T-helper 1 cell (primary cell): ENCODE data around the gene NKTR.

ENCODE experiments used
- DNase-seq, 5 donors: peaks; one replicate each; pipeline ENCODE4 v3.0.0-alpha.2; 2012 to 2020

Gene NKTR

DNA sequence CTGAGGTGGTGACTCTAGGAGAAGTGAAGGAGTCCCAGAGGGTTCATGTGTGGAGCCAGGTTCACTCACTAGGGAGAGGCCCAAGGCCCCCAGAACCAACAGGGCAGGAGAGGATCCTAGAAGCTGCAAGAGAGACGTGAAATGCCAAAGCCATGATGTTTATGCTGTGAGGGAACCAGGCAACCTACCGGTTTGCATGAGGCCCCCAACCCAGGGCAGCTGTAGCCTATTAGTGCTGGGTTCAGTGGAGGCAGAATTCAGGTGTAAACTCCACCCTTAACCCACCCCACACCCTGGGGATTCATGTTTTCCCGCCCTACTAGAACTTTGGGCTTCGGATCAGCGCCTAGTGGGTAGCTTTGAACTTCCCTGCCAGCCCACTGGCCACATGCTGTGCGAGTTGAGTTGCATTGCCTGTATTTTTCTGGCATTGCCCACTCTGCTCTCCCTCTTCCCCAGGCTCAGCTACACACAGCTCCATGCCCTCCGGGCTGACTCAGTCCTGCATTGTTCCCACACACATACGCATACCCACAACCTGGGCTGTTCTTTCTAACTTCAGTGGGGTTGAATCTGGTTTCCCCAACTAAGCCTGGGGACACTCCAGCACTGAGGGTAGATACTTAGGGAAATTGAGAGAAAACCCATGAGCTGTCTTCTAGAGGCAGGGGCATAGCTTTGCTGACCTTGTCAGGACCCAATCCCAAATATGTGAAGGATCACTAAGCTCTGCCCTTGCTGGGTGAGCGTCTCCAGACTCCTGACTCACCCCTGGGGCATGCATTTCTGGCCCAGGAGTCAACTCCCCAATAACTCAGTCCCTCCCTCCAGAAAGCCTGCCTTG, 51.0 kb downstream of the NKTR start:
- no peak for DNase-seq

DNA sequence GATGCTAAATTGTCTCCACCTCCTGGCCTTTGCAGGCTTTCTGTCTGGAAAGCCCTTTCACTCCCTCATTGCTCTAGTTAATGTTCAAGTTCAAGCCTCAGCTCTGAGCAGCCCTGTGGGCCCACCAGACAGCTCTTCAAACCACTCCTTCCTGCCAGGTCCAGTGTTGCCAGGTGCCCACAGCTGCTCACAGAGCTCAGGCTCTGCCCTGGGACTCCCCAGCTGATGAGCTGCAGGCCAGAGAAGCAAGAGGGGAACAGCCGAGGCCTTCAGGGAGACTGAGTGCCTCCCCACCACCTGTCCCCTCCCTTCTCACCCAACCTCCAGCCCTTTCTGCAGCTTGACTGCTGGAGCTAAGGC, 51.7 kb downstream of the NKTR start:
- DNase-seq: no peak

DNA sequence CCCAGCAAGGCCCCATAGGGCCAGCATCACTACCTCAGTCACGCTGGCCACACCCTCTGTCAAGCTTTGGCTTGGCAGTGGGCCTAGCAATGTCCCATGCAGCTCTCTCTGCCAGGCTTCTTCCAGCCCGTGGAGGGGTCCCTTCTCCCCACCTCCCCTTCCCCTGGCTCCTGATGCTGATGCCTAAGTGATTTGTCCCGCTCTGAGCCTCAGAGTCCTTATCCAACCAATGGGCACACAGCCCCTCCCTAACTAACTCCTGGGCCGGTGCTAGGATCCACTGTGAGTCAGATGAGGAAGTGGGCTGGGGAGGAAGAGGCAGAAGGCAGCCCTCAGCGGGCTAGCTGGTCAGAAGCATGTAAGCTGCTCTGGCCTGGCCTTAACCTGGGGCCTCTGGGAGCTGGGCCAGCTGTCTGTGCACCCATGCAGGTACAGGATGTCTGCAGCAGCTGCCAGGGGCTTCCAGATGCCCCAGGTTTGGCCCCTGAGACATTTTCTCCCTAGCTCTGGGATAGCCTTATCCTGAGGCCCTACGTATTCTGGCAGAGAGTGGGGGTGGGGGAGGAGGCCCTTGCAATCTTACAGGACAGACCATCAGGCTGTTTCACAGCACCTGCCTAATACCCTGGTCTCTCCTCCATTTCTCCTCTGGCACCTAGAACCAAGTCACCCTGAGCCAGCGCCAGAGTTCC, 52.3 kb downstream of the NKTR start:
- no peak for DNase-seq

DNA sequence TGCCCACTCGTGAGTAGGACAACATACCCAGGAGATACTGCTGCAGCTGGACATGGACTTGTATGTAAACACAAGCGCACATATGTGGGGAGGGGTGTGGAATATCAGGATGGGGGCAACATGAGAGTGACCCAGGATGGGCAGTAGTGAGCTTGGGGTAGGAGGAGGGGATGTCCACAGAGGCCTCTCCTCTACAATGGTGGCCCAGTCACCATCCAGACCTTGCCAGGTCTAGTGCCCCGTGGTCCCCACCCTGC, 52.7 kb downstream of the NKTR start:
- DNase-seq: no peak

DNA sequence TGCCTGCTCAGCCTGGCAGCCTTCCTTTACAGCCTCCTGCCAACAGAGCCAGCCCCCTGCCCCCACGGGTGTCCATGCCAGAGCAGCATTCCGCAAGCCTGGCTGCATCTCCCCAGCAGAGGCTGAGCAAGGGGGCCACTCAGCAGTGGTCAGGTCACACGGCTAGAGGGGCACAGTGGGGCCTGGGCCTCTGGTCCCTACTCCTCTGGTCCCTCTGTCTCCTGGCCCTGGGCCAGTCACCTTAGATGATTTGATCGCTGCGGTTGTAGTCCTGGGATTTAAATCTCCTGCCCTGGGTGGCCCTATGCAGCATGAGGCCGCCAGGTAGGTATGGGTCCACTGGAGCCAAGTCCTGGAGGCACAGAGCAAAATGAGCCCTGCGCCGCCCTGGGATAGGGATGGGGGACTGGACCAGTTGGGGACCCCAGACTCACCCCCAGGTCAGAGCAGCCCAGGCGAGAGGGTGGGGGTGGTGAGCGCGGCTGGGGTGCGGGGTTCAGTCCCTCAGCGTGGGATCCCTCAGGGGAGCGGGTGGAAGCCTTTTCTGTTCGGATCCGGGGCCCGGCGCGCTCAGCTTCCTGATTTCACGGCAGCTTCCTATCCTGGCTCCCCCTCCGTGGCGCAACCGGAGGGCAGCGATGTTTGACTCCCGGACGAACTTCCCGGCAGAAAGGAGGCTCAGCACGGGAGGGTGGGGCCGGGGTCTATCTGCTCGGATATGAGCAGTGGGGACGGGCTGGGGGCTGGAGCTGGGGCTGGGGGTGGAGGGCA, 53.3 kb downstream of the NKTR start, which contains the start of gene ZBTB47:
Gene ZBTB47 (plus strand): TSS at position 138 of the 771 bp plus-strand sequence. CDS start 4,659 bp downstream, outside the sequence.
- DNase-seq: no peak

DNA sequence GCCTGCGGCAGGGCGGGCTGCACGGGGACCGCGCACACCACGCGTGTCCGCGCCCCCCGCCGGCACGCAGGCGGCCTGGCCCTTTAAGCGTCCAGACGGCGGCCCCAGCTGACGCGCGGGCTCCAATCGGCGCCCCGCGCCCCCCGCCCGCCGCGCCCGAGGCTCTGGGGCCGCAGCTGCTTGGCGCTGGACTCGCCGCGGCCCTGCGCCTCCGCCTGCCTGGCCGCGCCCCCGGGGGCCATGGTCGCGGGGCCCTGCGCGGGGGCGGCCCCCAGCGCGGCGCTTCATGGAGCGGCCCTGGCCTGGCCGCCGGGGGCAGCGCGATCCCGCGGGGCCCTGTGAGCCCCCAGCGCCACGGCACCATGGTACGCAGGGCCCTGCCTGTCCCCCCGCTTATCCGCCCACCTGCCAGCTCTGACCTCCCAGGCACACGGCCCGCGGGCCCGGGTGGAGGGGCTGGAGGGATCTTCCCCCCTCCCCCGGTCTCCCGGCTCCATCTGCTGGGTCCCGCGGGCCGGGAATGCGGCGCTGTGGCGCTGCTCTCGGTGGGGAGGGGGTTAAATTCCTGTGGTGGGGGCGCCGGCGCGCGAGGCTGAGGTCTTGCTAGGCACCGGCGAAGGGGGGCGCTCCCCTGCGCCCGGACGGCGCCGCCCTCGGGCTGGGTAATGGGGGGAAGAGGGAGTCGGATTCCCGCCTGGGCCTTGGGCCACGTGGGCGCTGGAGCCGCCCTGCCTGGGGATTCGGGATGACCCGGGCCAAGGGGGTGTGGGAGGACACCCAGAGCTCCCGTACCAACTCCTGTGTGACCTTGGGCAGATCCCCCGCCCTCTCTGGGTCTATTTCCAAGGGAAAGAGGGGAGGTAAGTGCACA, 54.1 kb downstream of the NKTR start:
- peak in 1 of 5 donors; percentile 16 for DNase-seq

DNA sequence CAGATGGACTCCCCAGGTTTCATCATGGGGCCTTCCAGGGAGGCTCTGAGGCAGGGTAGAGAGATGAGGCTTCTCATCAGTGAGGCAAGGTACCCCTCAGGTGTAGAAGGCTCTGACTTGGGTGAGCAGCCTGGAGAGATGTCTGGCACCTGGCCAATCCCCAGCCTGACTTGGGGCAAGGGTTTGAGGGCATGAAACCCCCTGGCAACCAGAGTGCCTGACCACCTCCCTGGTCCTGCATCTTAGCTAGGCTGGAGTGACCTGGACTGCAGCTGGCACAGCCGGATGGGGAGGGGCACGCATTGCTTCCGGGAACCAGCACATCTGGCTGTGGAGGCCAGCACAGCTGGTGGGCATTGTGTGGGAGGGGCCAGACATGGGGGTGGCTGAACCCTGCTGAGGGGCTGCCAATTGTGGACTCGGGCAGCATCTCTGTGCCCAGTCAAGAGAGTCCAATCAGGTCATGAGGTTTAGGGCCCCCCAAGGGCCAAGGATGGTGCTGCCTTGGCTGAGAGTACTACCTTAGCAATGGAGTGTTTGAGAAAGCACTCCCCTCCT, 54.9 kb downstream of the NKTR start:
- no peak for DNase-seq

DNA sequence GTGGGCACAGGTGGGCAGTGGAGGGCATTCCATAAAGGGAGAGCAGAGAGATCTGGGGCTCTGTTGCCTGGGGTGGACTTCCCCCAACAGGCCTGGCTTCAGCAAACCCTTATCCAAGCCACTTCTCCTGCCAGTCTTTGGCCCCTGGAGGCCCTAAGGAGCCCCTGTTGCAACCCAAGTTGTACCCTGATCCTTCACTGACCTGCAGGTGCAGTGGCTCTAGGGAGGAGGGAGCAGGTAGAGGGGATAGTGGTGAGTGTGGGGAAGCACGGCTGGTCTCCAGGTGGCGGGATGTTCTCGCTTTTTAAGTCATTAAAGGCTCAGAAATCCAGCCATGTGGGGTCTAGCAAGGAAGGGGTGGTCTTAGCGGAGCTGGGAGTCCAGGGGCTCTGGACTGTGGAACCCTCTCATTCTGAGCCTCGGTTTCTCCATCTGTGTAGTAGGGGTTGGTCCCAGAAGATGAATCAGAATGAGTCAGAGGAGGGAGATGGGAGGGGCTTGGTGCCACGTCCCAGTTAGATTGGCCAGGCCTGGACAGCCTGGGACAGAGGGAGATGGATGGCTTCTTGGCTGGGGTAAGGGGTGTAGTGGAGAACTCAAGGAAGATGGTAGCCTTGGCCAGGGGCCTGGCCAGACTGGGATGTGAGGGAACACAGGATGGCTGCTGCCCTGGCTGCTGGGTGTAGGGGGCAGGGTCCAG, 55.6 kb downstream of the NKTR start:
- no peak for DNase-seq

DNA sequence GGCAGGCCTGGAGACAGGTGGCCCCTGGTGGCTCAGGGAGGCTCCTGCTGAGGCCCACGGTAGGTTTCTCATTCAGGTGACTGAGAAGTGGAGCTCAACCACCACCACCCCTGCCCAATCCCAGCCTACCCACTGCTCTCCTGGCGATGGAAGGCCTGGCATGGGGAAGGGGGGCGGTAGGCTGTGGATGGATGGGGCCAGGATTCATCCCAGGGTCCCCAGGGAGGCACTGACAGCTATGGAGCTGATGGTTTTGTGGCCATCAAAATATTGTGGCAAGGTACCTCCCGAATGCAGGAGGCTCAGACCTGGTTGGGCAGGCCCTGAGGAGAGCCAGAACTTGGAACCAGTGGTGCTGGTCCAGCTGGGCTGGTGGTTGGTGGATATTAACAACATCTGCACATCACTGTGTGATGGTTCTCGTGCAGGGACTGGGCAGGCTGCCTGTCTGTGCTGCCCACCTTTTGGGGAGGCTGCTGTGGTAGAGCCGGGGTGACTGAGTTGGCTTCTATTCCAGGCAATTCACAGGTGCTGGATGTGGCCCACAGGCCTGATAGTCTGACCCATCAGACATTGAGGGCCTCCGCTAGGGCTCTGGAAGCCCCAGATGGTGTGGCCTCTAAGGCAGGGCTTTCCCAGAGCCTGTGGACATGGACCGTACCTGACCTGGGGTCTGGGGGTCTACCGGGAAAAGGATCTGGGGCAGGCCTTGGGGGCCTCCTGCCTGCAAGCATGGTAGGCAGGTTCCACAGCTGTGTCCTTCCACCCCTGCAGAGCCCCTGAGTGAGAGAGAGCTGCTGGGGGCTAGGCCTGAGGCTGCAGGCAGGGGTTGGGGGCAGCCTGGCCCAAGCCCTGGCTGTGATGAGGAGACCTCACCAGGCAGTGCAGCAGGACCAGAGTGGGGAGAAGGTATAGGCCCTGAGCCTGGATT, 56.5 kb downstream of the NKTR start:
- DNase-seq: no peak

DNA sequence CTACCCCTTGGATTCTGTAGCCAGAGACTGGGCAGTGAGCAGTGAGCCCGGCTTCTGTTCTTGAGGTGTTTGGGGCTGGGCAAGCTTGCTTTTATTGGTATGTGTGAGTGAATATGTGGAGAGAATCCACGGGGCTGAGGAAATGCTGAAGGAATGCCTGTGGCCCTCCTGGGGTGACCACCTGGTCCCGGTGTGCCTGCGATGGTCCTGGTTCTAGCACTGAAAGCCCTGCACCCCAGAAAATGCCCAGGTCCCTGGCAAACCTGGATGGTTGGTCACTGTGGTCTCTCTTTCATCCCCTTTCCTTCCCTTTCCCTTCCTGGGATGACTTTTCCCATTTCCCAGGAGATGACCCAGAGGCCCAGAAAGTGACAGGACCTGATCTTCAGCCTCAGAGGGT, 57.2 kb downstream of the NKTR start:
- no peak for DNase-seq

DNA sequence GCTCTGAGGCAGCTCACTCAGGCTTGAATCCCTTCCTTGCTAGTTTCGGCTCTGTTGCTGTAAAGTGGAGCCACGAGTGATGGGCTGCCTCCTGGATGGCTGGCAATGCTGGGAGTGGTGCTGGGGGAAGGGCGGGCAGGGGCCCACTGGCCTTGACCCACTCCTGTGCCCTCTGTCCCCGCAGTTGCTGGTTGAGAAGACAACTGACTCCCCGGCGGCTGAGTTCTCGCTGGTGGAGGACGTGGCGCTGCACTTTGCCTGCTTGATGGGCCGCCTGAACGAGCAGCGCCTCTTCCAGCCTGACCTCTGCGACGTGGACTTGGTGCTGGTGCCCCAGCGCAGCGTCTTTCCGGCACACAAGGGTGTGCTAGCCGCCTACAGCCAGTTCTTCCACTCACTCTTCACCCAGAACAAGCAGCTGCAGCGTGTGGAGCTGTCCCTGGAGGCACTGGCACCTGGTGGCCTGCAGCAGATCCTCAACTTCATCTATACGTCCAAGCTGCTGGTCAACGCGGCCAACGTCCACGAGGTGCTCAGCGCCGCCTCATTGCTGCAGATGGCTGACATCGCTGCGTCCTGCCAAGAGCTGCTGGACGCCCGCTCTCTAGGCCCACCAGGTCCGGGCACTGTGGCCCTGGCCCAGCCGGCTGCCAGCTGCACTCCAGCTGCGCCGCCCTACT, 57.7 kb downstream of the NKTR start:
- no peak for DNase-seq

DNA sequence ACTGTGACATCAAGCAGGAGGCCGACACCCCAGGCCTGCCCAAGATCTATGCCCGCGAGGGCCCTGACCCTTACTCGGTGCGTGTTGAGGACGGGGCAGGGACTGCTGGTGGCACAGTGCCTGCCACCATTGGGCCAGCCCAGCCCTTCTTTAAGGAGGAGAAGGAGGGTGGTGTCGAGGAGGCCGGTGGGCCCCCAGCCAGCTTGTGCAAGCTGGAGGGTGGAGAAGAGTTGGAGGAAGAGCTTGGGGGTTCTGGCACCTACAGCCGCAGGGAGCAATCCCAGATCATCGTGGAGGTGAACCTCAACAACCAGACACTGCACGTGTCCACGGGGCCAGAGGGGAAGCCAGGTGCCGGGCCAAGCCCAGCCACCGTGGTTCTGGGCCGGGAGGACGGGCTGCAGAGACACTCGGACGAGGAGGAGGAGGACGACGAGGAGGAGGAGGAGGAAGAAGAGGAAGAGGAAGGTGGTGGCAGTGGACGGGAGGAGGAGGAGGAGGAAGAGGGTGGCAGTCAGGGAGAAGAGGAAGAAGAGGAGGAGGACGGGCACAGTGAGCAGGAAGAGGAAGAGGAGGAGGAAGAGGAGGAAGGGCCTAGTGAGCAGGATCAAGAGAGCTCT, 58.4 kb downstream of the NKTR start:
- no peak for DNase-seq

DNA sequence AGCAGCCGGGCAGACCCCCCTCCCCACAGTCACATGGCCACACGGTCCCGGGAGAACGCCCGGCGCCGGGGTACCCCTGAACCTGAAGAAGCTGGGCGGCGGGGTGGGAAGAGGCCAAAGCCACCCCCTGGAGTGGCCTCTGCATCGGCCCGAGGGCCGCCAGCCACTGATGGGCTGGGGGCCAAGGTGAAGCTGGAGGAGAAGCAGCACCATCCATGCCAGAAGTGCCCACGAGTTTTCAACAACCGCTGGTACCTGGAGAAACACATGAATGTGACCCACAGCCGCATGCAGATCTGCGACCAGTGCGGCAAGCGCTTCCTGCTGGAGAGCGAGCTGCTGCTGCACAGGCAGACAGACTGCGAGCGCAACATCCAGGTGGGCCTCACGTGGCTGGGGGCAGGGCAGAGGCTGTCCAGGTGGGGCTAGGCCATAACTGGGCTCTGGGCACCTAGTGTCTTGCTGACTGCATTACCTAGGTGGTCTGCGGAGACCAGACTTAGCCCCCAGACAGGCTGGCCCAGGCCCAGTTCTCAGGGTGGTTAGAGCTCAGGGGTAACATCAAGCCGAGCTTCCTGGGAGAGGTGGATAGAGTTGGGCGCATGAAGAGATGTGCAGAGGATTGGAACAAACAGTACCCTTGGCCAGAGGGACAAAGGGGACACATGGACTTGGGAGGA, 59.1 kb downstream of the NKTR start:
- DNase-seq: no peak

DNA sequence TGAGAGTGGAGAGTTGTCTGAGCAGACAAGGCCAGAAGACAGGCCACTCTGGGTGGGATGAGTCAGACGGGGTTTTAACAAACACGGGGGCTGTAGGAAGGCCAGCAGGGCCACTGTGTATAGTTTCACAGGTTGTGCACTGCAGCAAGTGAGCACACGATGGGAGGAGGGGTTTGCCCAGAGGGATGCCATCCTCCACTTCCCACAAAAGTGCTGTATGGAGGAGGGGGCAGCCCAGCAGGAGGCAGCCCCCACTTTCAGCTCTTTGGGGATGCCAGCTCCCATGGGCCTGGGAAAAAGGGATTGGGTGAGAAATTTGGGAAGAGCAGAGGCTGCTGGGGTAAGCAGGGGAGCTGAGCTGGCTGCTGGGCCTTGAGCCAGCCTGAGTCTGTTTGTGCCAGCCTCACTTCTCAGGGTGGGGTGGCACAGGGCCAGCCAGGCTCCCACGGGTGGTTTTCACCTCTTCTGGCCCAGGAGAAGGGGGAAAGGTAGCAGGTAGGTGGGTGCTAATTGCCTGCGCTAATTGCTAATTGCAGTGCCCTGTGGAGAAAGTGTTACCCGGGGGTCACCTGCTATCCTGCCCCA, 59.7 kb downstream of the NKTR start:
- DNase-seq: no peak

DNA sequence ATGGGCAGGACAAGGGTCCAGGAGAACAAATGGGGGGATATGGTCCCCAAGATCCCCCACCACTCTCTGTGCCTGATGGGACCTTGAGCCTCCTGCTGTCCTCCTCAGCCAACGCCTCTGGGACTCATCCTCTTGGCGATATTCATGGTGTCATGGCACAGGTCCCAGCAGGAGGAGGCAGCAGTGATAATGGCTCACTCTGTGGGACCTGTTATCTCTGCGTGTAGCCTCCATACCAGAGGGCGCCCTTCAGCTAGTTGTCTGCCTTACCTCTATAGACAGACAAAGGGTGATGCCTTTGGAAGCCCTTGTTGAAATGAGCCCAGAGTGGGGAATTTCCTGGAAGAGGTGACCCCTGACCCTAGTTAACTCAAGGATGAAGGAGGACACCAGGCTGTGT, 60.4 kb downstream of the NKTR start:
- DNase-seq: no peak

DNA sequence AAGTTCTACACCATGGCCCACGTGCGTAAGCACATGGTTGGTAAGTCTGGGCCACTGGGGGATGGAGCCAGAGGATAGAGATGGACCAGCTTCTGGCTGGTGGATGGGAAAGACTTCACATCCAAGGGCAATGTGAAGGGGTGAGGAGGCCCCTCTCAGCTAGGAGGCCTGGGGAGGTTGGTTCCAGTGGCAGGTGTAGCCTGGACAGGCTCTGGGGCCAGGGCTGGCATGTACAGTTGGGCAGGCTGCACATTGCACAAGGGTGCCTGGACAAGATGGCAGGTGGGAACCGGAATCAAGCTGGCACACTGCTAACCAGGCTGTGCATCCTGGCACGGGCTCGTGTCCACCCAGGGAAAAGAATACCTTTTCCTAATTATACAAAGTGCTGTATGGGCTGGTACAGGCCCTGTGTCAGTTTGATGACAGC, 61.1 kb downstream of the NKTR start:
- no peak for DNase-seq

DNA sequence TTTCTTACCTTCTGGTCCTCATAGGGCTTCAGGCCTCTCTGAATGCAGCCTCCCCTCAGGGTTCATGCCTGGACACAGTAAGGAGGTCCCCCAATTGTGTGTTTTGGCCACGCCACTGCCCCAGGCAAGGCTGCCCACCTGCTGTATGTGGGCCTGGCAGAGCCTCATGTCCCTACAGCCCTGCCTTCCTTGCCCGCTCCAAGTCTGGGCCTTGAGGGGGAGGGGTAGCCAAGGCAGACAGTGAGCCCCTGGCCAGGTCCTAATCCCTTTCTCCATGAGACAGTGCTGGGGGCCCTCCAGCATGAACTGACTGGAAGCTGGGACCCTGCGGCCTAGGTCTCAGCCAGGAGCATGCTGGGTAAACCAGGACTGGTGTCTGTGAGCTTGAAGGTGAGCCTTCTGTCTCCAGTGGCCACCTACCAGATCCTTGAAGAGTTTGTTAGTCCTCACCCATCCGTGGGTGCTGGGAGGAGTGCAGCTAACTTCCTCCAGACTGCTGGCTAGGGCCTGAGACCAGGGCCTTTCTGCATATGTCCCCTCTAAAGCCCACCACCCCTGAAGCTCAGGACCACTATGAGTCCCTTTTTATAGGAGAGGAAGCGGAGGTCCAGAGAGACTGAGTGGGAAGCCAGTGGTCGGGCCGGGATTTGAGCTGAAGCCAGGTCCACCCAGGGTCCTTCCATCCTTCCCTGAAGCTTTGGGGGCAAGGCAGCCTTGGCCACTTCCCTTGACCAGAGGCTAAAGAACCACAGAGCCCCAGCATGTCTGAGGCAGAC, 61.7 kb downstream of the NKTR start:
- no peak for DNase-seq
